Endothelial cell of umbilical vein (primary cell): ENCODE data around the gene CRHR1. TPM values are rescaled to one million over a fixed set of nuclear protein-coding genes. Genes with fewer than 3 reads are reported as not detected.

ENCODE experiments used
- BruUV-seq: library from RNA; stranded (reverse); fragments of 400-500 nt; replicated peaks from 2 replicates; lab custom pipeline; 2021; lab: Mats Ljungman, UMichigan
- CTCF ChIA-PET: fragments of 300-600, 350-600 bp; sonication (Branson Sonifier 250); formaldehyde crosslinking; loops from one replicate; lab custom pipeline; 2021; ENCODE audit warnings: antibody characterized with exemption, inconsistent platforms; lab: Charles Lee
- POLR2A ChIA-PET: fragments of 300-600, 350-600 bp; sonication (Branson Sonifier 250); formaldehyde crosslinking; loops from one replicate; lab custom pipeline; 2021; ENCODE audit warnings: antibody characterized with exemption, inconsistent platforms; lab: Charles Lee
- DNase-seq: peaks from one replicate; pipeline ENCODE4 v3.0.0-alpha.2; 2011; ENCODE audit warnings: low read depth, low spot score
- FAIRE-seq: peaks from 2 replicates; lab custom pipeline; 2011; peaks lifted over from hg19 to GRCh38; lab: Jason Lieb, UNC
- H2AFZ ChIP-seq: 2 replicates; pipeline ENCODE4 v1.6.0; 2012; ENCODE audit warnings: low read depth, low read length, control low read depth, inconsistent platforms
- H3K27ac ChIP-seq: 2 replicates; pipeline ENCODE4 v1.5.1; 2011; ENCODE audit warnings: low read depth, mild to moderate bottlenecking, control low read depth, low read length, moderate library complexity; ENCODE audit not compliant: insufficient read depth
- H3K27me3 ChIP-seq, 2 experiments: 2 replicates each; pipeline versions ENCODE4 v1.6.0 to v1.6.1; 2011; ENCODE audit warnings: low read length in 2 of 2, mixed read lengths in 1 of 2; ENCODE audit not compliant: control insufficient read depth in 2 of 2, insufficient read depth in 2 of 2
- H3K36me3 ChIP-seq, 2 experiments: 2 replicates in 1 of 2; 3 replicates in 1 of 2; pipeline ENCODE4 v1.5.1; 2011; ENCODE audit warnings: low read length in 2 of 2, mild to moderate bottlenecking in 1 of 2, moderate library complexity in 1 of 2; ENCODE audit not compliant: control insufficient read depth in 2 of 2, insufficient read depth in 2 of 2; ENCODE audit errors: extremely low read depth in 1 of 2
- H3K4me1 ChIP-seq: 3 replicates; pipeline ENCODE4 v1.5.1; 2011; ENCODE audit warnings: mild to moderate bottlenecking, low read length; ENCODE audit not compliant: control insufficient read depth, insufficient read depth; ENCODE audit errors: extremely low read depth
- H3K4me2 ChIP-seq: 2 replicates; pipeline ENCODE4 v1.6.1; 2011; ENCODE audit warnings: low read length, control low read depth, mixed read lengths; ENCODE audit not compliant: insufficient read depth
- H3K4me3 ChIP-seq, 3 experiments: fragments of 200-600 bp in 1 of 3; sonication (generic), shearing (Covaris generic) in 1 of 3; replicated peaks in 1 of 3; 2 replicates each; pipeline ENCODE4 v1.5.1; 2011 to 2016; ENCODE audit warnings: control low read depth in 3 of 3, low read length in 3 of 3, mild to moderate bottlenecking in 2 of 3, inconsistent platforms in 1 of 3, low read depth in 1 of 3, moderate library complexity in 1 of 3; ENCODE audit not compliant: insufficient read depth in 1 of 3
- H3K79me2 ChIP-seq: 2 replicates; pipeline ENCODE4 v1.6.0; 2012; ENCODE audit warnings: low read length, inconsistent platforms; ENCODE audit not compliant: control insufficient read depth, insufficient read depth
- H3K9ac ChIP-seq: replicated peaks from 2 replicates; pipeline ENCODE3; 2011; ENCODE audit warnings: low read length, control low read depth; ENCODE audit not compliant: insufficient read depth; ENCODE audit errors: extremely low read depth
- H3K9me1 ChIP-seq: replicated peaks from 3 replicates; pipeline ENCODE4 v1.6.0; 2011; ENCODE audit warnings: mild to moderate bottlenecking, low read length; ENCODE audit not compliant: control insufficient read depth, insufficient read depth; ENCODE audit errors: extremely low read depth
- H3K9me3 ChIP-seq: replicated peaks from 2 replicates; pipeline ENCODE4 v1.5.1; 2012; ENCODE audit warnings: low read length, inconsistent platforms; ENCODE audit not compliant: control insufficient read depth, insufficient read depth
- H4K20me1 ChIP-seq: replicated peaks from 2 replicates; pipeline ENCODE3; 2011; ENCODE audit warnings: mild to moderate bottlenecking, low read length; ENCODE audit not compliant: control insufficient read depth, insufficient read depth; ENCODE audit errors: extremely low read depth
- EZH2 ChIP-seq: IDR thresholded peaks from 2 replicates; pipeline ENCODE4 v1.6.1; 2012; ENCODE audit warnings: borderline replicate concordance, low read depth, mild to moderate bottlenecking, moderate library complexity, low read length, inconsistent platforms; ENCODE audit not compliant: severe bottlenecking
- FOS ChIP-seq: IDR thresholded peaks from 2 replicates; pipeline ENCODE4 v1.6.1; 2011; ENCODE audit warnings: mild to moderate bottlenecking, low read length, moderate library complexity, borderline replicate concordance; ENCODE audit not compliant: insufficient read depth
- GATA2 ChIP-seq: IDR thresholded peaks from 2 replicates; pipeline ENCODE4 v1.7.0; 2011; ENCODE audit warnings: low read depth, mild to moderate bottlenecking, moderate library complexity, mixed read lengths, low read length; ENCODE audit not compliant: insufficient read length, insufficient read depth
- JUN ChIP-seq: IDR thresholded peaks from 2 replicates; pipeline ENCODE4 v1.6.1; 2011; ENCODE audit warnings: borderline replicate concordance, low read depth; ENCODE audit not compliant: insufficient read length, insufficient read depth
- MAX ChIP-seq: IDR thresholded peaks from 2 replicates; pipeline ENCODE4 v1.6.1; 2011; ENCODE audit not compliant: insufficient read depth, insufficient read length
- MYC ChIP-seq: IDR thresholded peaks from one replicate; pipeline ENCODE4 v1.6.1; 2011; ENCODE audit warnings: mild to moderate bottlenecking, low read depth, low read length
- POLR2A ChIP-seq: IDR thresholded peaks from 2 replicates; pipeline ENCODE4 v1.6.1; 2012; ENCODE audit warnings: low read depth, mild to moderate bottlenecking, control low read depth, low read length
- POLR2AphosphoS5 ChIP-seq: IDR thresholded peaks from 2 replicates; pipeline ENCODE4 v1.6.1; 2012; ENCODE audit warnings: low read depth, mild to moderate bottlenecking, control low read depth, low read length, moderate library complexity; ENCODE audit not compliant: insufficient read depth
- dilution Hi-C: fragments of 300-500 bp; cut with MboI; formaldehyde crosslinking; loops from one replicate; pipeline ENCODE4 v1.15.0; 2019; ENCODE audit warnings: low sequenced_read_pairs; ENCODE audit not compliant: extremely low pct_ligation_motif_present
- intact Hi-C: fragments of 100-400 bp; cut with micrococcal nuclease; formaldehyde crosslinking; loops from one replicate; pipeline ENCODE4 v1.10.0; 2022
- polyA plus RNA-seq, 4 experiments: library from polyadenylated mRNA; depleted of rRNA in 3 of 4; stranded (reverse) in 3 of 4; unstranded in 1 of 4; fragments of >200 nt; gene quantifications; 2 replicates each; pipeline versions ENCODE4 v1.2.1 to v1.2.3, GENCODE V29; 2011 to 2012; ENCODE audit warnings: missing spikeins in 1 of 4
- total RNA-seq: library from RNA; stranded (reverse); gene quantifications from 2 replicates; pipeline ENCODE4 v1.2.3, GENCODE V29; 2021
- TF ChIP-seq, protein P1 (sequence below), 2 donors: IDR thresholded peaks; 1 replicate in 1 of 2; 2 replicates in 1 of 2; pipeline ENCODE4 v1.5.1; 2011; ENCODE audit warnings: low read length in 2 of 2, mild to moderate bottlenecking in 2 of 2, moderate library complexity in 2 of 2, control low read depth in 1 of 2, inconsistent platforms in 1 of 2, low read depth in 1 of 2; ENCODE audit not compliant: insufficient read depth in 1 of 2; ENCODE audit errors: extremely low read depth in 1 of 2

CRHR1 gene
- total and polyA plus RNA-seq, 2 donors (not counting 3 experiments of a cell fraction or from before 2014, with no cell fraction given), result not detected

DNA sequence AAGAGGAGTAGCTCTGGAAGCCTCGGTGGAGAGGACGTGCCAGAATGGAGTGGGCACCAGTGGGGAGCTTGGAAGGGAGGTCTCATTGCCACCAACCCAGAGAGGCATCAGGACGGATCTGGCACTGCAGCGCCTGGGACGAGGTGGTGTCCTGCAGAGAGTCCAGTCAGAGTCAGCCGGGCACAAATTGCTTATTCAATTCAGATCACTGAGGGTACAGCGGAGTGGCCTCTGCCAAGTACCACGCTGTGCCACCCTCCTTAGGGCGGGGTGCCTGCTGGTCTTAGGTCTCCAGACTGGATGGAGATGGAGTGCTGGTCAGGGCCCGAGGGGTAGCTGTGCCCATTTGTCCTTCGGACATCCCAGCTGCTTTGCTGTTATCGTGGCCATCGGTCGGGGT lies 41.7 kb downstream of the CRHR1 start:
- CTCF ChIA-PET, result interaction anchor here (1.0 to 2.1 kb wide), 3 partner anchors 13 to 607 kb away, joined by 3 to 5 read pairs (median 4); no protein-coding TSS in a partner anchor
- Histone ChIP-seq H3K27me3 (no peaks in the 10 kb centered on the region), H3K9me3 (no peaks in the 10 kb centered on the region), H3K79me2 (no peaks in the 10 kb centered on the region), H3K36me3 (no peaks in the 10 kb centered on the region), H3K9ac (no peak overlapping the region), H3K4me3 (no peak overlapping the region), H3K4me2 (no peak overlapping the region), H4K20me1 (no peaks in the 10 kb centered on the region), H3K9me1 (no peaks in the 10 kb centered on the region), H2AFZ (no peak overlapping the region), H3K27ac (no peak overlapping the region), H3K4me1 (no peaks in the 10 kb centered on the region)
- dilution Hi-C loops (no loop called here), intact Hi-C loops (no loop called here)
- no TSS peak for BruUV-seq
- no peak for TF ChIP-seq MAX
- no peak for TF ChIP-seq MYC
- TF ChIP-seq POLR2A, result no peak
- TF ChIP-seq EZH2, result no peak
- no peak for TF ChIP-seq POLR2AphosphoS5
- no peak for TF ChIP-seq GATA2
- no peak for TF ChIP-seq JUN
- no peak for TF ChIP-seq FOS
- TF ChIP-seq, protein P1, sequence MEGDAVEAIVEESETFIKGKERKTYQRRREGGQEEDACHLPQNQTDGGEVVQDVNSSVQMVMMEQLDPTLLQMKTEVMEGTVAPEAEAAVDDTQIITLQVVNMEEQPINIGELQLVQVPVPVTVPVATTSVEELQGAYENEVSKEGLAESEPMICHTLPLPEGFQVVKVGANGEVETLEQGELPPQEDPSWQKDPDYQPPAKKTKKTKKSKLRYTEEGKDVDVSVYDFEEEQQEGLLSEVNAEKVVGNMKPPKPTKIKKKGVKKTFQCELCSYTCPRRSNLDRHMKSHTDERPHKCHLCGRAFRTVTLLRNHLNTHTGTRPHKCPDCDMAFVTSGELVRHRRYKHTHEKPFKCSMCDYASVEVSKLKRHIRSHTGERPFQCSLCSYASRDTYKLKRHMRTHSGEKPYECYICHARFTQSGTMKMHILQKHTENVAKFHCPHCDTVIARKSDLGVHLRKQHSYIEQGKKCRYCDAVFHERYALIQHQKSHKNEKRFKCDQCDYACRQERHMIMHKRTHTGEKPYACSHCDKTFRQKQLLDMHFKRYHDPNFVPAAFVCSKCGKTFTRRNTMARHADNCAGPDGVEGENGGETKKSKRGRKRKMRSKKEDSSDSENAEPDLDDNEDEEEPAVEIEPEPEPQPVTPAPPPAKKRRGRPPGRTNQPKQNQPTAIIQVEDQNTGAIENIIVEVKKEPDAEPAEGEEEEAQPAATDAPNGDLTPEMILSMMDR (IDR thresholded peaks at IDR 0.05; ENCODE audit: extremely low read depth in 1 of 2, insufficient read depth in 1 of 2, low read depth in 1 of 2, low read length in 2 of 2), result no peak
- no peak for FAIRE-seq
- DNase-seq, result no peak
- POLR2A ChIA-PET, result no interaction called here
